SU-DHL-6 (cell line): ENCODE results near the gene KIR3DL3.

Source experiments
- H2AFZ ChIP-seq: fragments of 200-600 bp; sonication (generic); 2 replicates; pipeline ENCODE4 v1.6.1; 2014; ENCODE audit warnings: low read depth, mild to moderate bottlenecking, moderate library complexity, mixed read lengths, antibody characterized with exemption, low read length; ENCODE audit not compliant: severe bottlenecking
- H3F3A ChIP-seq: fragments of 200-600 bp; shearing (Covaris generic); 2 replicates; pipeline ENCODE4 v1.6.0; 2016; ENCODE audit warnings: antibody characterized with exemption, mild to moderate bottlenecking; ENCODE audit not compliant: insufficient read depth
- H3K27ac ChIP-seq: fragments of 200-600 bp; sonication (generic); 2 replicates; pipeline ENCODE4 v1.5.1; 2016; ENCODE audit warnings: low read depth, mild to moderate bottlenecking, low read length, moderate library complexity, mixed read lengths
- H3K27me3 ChIP-seq: fragments of 200-600 bp; sonication (generic), shearing (Covaris generic); 2 replicates; pipeline ENCODE4 v1.6.0; 2014; ENCODE audit warnings: mild to moderate bottlenecking, low read length
- H3K36me3 ChIP-seq: fragments of 200-600 bp; sonication (generic); 2 replicates; pipeline ENCODE4 v1.6.1; 2014; ENCODE audit warnings: mild to moderate bottlenecking, low read length, mixed read lengths
- H3K4me2 ChIP-seq: fragments of 300-600, 200-600 bp; shearing (Covaris generic), sonication (generic); 2 replicates; pipeline ENCODE4 v1.6.0; 2014; ENCODE audit warnings: low read length, low read depth, mild to moderate bottlenecking; ENCODE audit not compliant: poor library complexity, severe bottlenecking
- H3K4me3 ChIP-seq: fragments of 200-600 bp; sonication (generic); 2 replicates; pipeline ENCODE4 v1.5.1; 2014; ENCODE audit warnings: antibody characterized with exemption, low read length, mild to moderate bottlenecking, mixed read lengths; ENCODE audit not compliant: insufficient read depth, poor library complexity, severe bottlenecking
- H3K79me2 ChIP-seq: fragments of 200-600 bp; sonication (generic); 2 replicates; pipeline ENCODE4 v1.6.1; 2014; ENCODE audit warnings: mild to moderate bottlenecking, low read length, moderate library complexity; ENCODE audit not compliant: insufficient read depth
- H3K9ac ChIP-seq: fragments of 200-600 bp; sonication (generic); 2 replicates; pipeline ENCODE4 v1.7.0; 2014; ENCODE audit warnings: mild to moderate bottlenecking, low read length
- H3K9me2 ChIP-seq: fragments of 200-600 bp; sonication (generic); replicated peaks from 2 replicates; pipeline ENCODE4 v1.6.1; 2014; ENCODE audit warnings: low read length; ENCODE audit not compliant: insufficient read depth
- H3K9me3 ChIP-seq: fragments of 200-600 bp; sonication (generic); 2 replicates; pipeline ENCODE4 v1.6.1; 2014; ENCODE audit warnings: low read length, mixed read lengths; ENCODE audit not compliant: insufficient read depth
- H4K20me1 ChIP-seq: fragments of 200-600 bp; sonication (generic); 2 replicates; pipeline ENCODE4 v1.6.1; 2014; ENCODE audit warnings: low read depth, mild to moderate bottlenecking, antibody characterized with exemption, low read length, moderate library complexity, mixed read lengths
- EZH2phosphoT487 ChIP-seq: fragments of 200-600 bp; sonication (generic), shearing (Covaris generic); conservative IDR thresholded peaks from 2 replicates; pipeline ENCODE4 v1.6.1; 2018; ENCODE audit warnings: mild to moderate bottlenecking, antibody characterized with exemption, low read length, moderate library complexity, mixed read lengths
- TF ChIP-seq, protein P1 (sequence below): fragments of 200-600 bp; sonication (generic); IDR thresholded peaks from one replicate; pipeline ENCODE4 v1.5.1; 2017; ENCODE audit warnings: antibody characterized with exemption, mild to moderate bottlenecking, low read length, moderate library complexity; ENCODE audit not compliant: insufficient read depth, poor library complexity, severe bottlenecking

The KIR3DL3 gene

DNA sequence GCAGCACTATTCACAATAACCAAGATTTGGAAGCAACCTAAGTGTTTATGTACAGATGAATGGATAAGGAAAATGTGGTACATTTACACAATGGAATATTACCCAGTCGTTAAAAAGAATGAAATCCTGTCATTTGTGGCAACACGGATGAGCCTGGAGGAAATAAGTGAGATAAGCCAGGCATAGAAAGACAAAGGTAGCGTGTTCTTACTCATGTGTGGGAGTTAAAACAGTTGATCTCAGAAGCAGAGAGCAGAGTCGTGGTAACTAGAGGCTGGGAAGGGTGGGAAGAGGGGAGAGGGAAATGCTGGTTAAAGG, 32.0 kb upstream of the KIR3DL3 start:
- Histone ChIP-seq H3F3A (no peaks in the 10 kb centered on the region), H3K27ac (no peak overlapping the region), H3K9me2 (no peaks in the 10 kb centered on the region), H3K36me3 (no peaks in the 10 kb centered on the region), H3K4me3 (no peak overlapping the region), H4K20me1 (no peaks in the 10 kb centered on the region), H2AFZ (no peak overlapping the region), H3K79me2 (no peaks in the 10 kb centered on the region), H3K9ac (no peak overlapping the region), H3K27me3 (no peaks in the 10 kb centered on the region), H3K4me2 (no peak overlapping the region), H3K9me3 (no peaks in the 10 kb centered on the region)
- no peak for TF ChIP-seq EZH2phosphoT487
- TF ChIP-seq, protein P1, sequence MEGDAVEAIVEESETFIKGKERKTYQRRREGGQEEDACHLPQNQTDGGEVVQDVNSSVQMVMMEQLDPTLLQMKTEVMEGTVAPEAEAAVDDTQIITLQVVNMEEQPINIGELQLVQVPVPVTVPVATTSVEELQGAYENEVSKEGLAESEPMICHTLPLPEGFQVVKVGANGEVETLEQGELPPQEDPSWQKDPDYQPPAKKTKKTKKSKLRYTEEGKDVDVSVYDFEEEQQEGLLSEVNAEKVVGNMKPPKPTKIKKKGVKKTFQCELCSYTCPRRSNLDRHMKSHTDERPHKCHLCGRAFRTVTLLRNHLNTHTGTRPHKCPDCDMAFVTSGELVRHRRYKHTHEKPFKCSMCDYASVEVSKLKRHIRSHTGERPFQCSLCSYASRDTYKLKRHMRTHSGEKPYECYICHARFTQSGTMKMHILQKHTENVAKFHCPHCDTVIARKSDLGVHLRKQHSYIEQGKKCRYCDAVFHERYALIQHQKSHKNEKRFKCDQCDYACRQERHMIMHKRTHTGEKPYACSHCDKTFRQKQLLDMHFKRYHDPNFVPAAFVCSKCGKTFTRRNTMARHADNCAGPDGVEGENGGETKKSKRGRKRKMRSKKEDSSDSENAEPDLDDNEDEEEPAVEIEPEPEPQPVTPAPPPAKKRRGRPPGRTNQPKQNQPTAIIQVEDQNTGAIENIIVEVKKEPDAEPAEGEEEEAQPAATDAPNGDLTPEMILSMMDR = no peak

DNA sequence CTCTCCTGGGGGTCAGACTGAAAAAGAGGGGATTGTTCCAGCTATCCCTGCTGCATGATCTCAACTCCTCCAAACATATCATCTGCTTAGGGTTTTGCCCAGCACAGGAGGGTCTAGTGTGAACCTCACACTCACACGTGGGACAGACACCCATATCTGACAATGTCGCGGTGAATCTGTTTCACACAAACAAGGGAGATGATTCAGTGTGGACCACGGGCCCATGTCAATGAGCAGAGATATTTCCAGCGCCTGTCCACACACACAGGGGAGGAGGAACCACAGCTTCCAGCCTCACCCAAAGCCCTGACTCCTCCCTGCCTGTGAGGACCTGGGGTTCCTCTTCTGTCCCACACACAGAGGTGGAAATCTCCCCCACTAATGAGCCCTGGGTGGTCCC, 29.6 kb upstream of the KIR3DL3 start:
- Histone ChIP-seq H3K27ac (no peak overlapping the region), H3K4me3 (no peak overlapping the region), H3K27me3 (no peaks in the 10 kb centered on the region), H3K79me2 (no peaks in the 10 kb centered on the region), H4K20me1 (no peaks in the 10 kb centered on the region), H3K4me2 (no peak overlapping the region), H3K9me2 (no peaks in the 10 kb centered on the region), H3K9ac (no peak overlapping the region), H3K9me3 (no peaks in the 10 kb centered on the region), H2AFZ (no peak overlapping the region), H3F3A (no peaks in the 10 kb centered on the region), H3K36me3 (no peaks in the 10 kb centered on the region)
- TF ChIP-seq, protein P1 = no peak
- TF ChIP-seq EZH2phosphoT487 = no peak

DNA sequence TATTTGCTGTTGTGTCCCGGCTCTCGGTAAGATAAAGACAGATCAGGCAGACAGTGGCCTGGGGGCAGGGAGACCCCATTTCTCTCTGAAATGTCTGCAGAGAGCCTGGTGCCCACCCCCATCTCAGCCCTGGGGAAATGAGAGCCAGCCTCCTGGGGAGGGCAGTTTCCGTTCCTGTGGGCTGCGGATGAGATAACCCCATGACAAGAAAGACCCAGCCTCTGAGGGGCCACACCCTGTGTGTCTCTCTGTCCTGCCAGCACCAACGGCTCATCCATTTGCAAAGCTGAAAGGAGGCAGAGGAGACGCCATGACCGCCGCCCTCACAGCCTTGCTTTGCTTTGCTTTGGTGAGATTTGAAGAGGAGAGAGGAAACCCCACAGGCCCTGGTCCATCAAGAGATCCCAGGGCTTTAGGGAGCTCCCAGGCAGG, 28.1 kb upstream of the KIR3DL3 start:
- H3K27ac ChIP-seq = no peak overlapping the region

More for the DNA sequence above, 28.1 kb upstream of the KIR3DL3 start:
- Histone ChIP-seq H3K79me2 (no peaks in the 10 kb centered on the region), H3K36me3 (no peaks in the 10 kb centered on the region), H3K4me3 (no peak overlapping the region), H3K9me2 (no peaks in the 10 kb centered on the region), H3K9ac (no peak overlapping the region), H4K20me1 (no peaks in the 10 kb centered on the region), H3F3A (no peaks in the 10 kb centered on the region), H3K4me2 (no peak overlapping the region), H3K9me3 (no peaks in the 10 kb centered on the region), H3K27me3 (no peaks in the 10 kb centered on the region), H2AFZ (no peak overlapping the region)
- no peak for TF ChIP-seq EZH2phosphoT487
- TF ChIP-seq, protein P1 = no peak
